ENCODE data around the gene BRD3OS.

The BRD3OS gene

GRCh38 chr9:133989625-133990365, 35.5 kb upstream of the BRD3OS start:
- DNase-seq = no peak

GRCh38 chr9:133990366-133991213, 34.7 kb upstream of the BRD3OS start:
- no peak for DNase-seq

GRCh38 chr9:133991214-133991921, 33.9 kb upstream of the BRD3OS start:
- DNase-seq = no peak

- DNase-seq = peak in 3 of 5 experiments; percentile 17 to 35 (median 20)
These were observed 33.1 kb upstream of the BRD3OS start, which contains the start of gene VAV2 for GRCh38 chr9:133991964-133992779. TSS of gene VAV2 (minus strand) at chr9:133992324. CDS start at chr9:133992278, 46 bp downstream.

- DNase-seq = peak; percentile 54 to 71 (median 58)
These were observed 32.3 kb upstream of the BRD3OS start for GRCh38 chr9:133992780-133993634.

GRCh38 chr9:133993635-133994253, 31.5 kb upstream of the BRD3OS start:
- no peak for DNase-seq

GRCh38 chr9:133994353-133995011, 30.8 kb upstream of the BRD3OS start:
- peak; percentile 47 to 66 (median 61) for DNase-seq

- DNase-seq = no peak
These were observed 30.0 kb upstream of the BRD3OS start for GRCh38 chr9:133995012-133995896.

GRCh38 chr9:133996531-133997520, 28.5 kb upstream of the BRD3OS start:
- no peak for DNase-seq

- no peak for DNase-seq
These were observed 27.7 kb upstream of the BRD3OS start for GRCh38 chr9:133997584-133997983.

- DNase-seq = no peak
These were observed 26.2 kb upstream of the BRD3OS start for GRCh38 chr9:133998915-133999595.

GRCh38 chr9:133999851-134000265, 25.4 kb upstream of the BRD3OS start:
- no peak for DNase-seq

- no peak for DNase-seq
These were observed 22.5 kb upstream of the BRD3OS start for GRCh38 chr9:134002796-134003195.

GRCh38 chr9:134003237-134003636, 22.0 kb upstream of the BRD3OS start:
- no peak for DNase-seq

- no peak for DNase-seq
These were observed 21.0 kb upstream of the BRD3OS start for GRCh38 chr9:134004131-134004873.

- DNase-seq = no peak
These were observed 20.4 kb upstream of the BRD3OS start for GRCh38 chr9:134004881-134005280.

Data from T-helper 2 cell (primary cell).